Testis (tissue), 3 donors: ENCODE data around the gene PPP1R7. TPM values are rescaled to one million over a fixed set of nuclear protein-coding genes. Genes with fewer than 3 reads are reported as not detected.

Source experiments
- DNase-seq: peaks from one replicate; pipeline ENCODE4 v3.0.0-alpha.2; 2019
- H3K27ac ChIP-seq, 2 donors: fragments of 200-600 bp; sonication (generic); one replicate each; pipeline ENCODE4 v1.5.1; 2019
- H3K27me3 ChIP-seq: fragments of 200-600 bp; sonication (generic); one replicate; pipeline ENCODE4 v1.5.1; 2019
- H3K36me3 ChIP-seq: fragments of 200-600 bp; sonication (generic); one replicate; pipeline ENCODE4 v1.5.1; 2017; ENCODE audit warnings: low read depth; ENCODE audit errors: missing control alignments
- H3K4me1 ChIP-seq: fragments of 200-600 bp; sonication (generic); one replicate; pipeline ENCODE4 v1.5.1; 2019
- H3K4me3 ChIP-seq, 2 donors: fragments of 200-600 bp; sonication (generic); one replicate each; pipeline ENCODE4 v1.5.1; 2017 to 2019
- H3K9me3 ChIP-seq: fragments of 200-600 bp; sonication (generic); one replicate; pipeline ENCODE4 v1.5.1; 2017
- POLR2A ChIP-seq: fragments of 450-650 bp; IDR thresholded peaks from one replicate; pipeline ENCODE4 v1.6.1; 2017; ENCODE audit warnings: antibody characterized with exemption, mild to moderate bottlenecking, moderate library complexity
- WGBS, 2 donors: methylation state at CpG; one replicate each; pipeline ENCODE4 v1.1.5; 2018; 5-methylcytosine and 5-hydroxymethylcytosine counted together
- intact Hi-C: fragments of 100-400 bp; cut with DNase I; formaldehyde crosslinking; loops from one replicate; pipeline ENCODE4 v1.15.1; 2023; ENCODE audit warnings: low total_unique reads
- polyA plus RNA-seq: library from polyadenylated mRNA; stranded (reverse); fragments of 350-450 nt; fragmentation: Illumina TruSeq; extraction: RNeasy Lipid Tissue Mini Kit (QIAGEN cat#74804); gene quantifications from one replicate; pipeline ENCODE4 v1.2.3, GENCODE V29; 2014; ENCODE audit warnings: low read depth, low replicate concordance; ENCODE audit not compliant: insufficient read depth
- total RNA-seq, 2 donors: library from RNA; depleted of rRNA; stranded (reverse); fragments of >200 nt; gene quantifications; one replicate each; pipeline ENCODE4 v1.2.3, GENCODE V29; 2016
- TF ChIP-seq, protein P1 (sequence below), 3 experiments: fragments of 450-650 bp in 2 of 3; fragments of 200-600 bp in 1 of 3; sonication (generic) in 1 of 3; IDR thresholded peaks; one replicate each; pipeline ENCODE4 v1.5.1; 2016 to 2019; ENCODE audit warnings: antibody characterized with exemption in 3 of 3, mild to moderate bottlenecking in 2 of 3, moderate library complexity in 1 of 3

Gene PPP1R7
- total and polyA plus RNA-seq, 3 donors from 2014 or later: 100 to 358 (median 139) TPM

DNA sequence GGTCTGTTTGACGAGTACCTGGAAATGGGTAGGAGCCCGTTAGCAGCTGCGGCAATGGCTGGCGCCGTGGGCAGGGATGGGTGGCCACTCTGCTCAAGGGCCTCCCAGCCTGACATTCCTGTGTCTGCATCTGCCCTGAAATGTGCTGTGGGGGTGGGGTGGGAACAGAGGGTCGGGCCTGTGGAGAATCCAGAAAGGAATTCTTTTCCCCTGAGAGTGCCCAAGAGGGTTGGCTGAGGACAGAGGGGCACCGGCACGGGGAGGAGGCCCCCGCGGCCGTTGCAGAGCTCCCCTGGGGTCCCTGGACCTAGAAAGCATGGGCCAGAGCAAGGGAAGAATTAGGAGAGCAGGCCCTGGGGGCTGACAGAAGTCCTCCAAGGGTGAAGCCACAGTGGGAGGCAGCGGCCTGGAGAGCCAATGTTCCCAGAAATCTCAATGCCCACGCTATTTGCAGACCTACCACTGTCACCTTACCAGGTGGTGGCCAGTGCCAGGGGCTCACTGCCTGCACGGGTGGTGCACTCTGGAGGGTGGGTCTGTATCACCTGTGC, 66.0 kb downstream of the PPP1R7 start:
- Histone ChIP-seq H3K27me3 (no peaks in the 10 kb centered on the region), H3K4me3 (no peak overlapping the region), H3K27ac (no peak overlapping the region), H3K4me1 (peaks cover 7% of the 10 kb centered on the region), H3K9me3 (no peaks in the 10 kb centered on the region), H3K36me3 (no peaks in the 10 kb centered on the region)
- WGBS, 2 donors: 72 to 81% methylated on average over 12 to 14 of the region's 14 CpGs
- no peak for TF ChIP-seq POLR2A
- TF ChIP-seq, protein P1, sequence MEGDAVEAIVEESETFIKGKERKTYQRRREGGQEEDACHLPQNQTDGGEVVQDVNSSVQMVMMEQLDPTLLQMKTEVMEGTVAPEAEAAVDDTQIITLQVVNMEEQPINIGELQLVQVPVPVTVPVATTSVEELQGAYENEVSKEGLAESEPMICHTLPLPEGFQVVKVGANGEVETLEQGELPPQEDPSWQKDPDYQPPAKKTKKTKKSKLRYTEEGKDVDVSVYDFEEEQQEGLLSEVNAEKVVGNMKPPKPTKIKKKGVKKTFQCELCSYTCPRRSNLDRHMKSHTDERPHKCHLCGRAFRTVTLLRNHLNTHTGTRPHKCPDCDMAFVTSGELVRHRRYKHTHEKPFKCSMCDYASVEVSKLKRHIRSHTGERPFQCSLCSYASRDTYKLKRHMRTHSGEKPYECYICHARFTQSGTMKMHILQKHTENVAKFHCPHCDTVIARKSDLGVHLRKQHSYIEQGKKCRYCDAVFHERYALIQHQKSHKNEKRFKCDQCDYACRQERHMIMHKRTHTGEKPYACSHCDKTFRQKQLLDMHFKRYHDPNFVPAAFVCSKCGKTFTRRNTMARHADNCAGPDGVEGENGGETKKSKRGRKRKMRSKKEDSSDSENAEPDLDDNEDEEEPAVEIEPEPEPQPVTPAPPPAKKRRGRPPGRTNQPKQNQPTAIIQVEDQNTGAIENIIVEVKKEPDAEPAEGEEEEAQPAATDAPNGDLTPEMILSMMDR (IDR thresholded peaks at IDR 0.05): no peak
- no peak for DNase-seq
- intact Hi-C loops: no loop called here

DNA sequence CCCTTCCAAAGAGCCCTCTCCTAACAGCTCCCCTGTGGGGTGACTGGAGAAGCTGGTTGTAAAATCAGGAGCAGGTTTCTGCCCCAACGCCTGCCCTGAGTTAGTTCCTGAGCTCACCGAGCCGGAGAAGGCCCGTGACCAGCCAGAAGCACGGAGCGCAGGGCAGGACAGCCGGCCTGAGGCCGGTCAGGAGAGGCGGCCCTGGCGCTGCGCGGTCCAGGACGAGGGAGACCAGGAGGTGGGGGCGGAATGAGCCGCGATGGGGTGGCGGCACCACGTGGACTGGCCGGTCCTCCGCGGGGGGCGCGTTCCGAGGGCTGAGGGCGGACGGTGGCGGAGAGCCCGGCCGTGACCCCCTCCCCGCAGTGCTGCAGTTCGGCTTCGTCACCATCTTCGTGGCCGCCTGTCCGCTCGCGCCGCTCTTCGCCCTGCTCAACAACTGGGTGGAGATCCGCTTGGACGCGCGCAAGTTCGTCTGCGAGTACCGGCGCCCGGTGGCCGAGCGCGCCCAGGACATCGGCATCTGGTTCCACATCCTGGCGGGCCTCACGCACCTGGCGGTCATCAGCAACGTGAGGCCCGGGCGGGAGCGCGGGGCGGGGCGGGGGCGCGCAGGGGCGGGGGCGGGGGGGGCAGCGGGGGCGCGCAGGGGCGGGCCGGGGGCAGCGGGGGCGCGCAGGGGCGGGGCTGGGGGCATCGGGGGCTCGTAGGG, 67.2 kb downstream of the PPP1R7 start:
- intact Hi-C loops: no loop called here
- Histone ChIP-seq H3K27me3 (no peaks in the 10 kb centered on the region), H3K36me3 (no peaks in the 10 kb centered on the region), H3K4me1 (peaks cover 7% of the 10 kb centered on the region), H3K9me3 (no peaks in the 10 kb centered on the region), H3K4me3 (peak overlapping the region; percentile 45 to 57), H3K27ac (peak overlapping the region; percentile 92 to 93)
- 0 to 1% methylated on average over 12 to 56 of the region's 77 CpGs for WGBS, 2 donors
- peak; percentile 76 for DNase-seq
- TF ChIP-seq, protein P1 (IDR thresholded peaks at IDR 0.05): no peak
- TF ChIP-seq POLR2A: no peak

DNA sequence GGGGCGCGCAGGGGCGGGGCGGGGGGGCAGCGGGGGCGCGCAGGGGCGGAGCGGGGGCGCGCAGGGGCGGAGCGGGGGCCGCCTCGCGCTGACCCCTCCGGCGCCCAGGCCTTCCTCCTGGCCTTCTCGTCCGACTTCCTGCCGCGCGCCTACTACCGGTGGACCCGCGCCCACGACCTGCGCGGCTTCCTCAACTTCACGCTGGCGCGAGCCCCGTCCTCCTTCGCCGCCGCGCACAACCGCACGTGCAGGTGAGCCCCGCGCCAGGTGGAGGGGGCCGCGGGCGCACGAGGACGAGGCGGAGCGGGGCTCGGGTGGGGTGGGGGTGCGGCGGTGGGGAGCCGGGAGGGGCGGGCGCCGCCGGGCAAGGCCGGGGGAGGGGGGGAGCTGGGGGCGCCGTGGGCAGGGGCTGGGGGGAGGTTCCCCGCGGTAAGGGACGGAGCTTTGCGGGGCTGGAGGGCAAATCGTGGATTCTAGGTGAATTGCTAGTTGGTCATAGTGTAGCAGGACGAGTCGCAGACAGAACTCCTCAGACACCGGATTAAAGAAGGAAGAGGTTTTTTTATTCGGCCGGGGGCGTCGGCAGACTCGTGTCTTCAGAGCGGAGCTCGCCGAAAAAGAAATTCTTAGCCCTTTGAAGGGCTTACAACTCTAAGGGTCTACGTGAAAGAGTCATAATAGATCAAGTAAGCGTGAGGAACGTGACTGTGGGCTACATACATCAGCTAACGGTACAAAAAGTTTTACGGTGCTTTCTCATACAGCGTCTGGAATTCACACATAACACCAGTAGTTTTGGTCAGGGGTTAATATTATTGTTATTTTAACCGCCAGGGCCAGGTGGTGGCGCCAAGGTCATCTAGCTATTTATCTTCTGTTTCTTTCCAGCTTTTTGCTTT, 68.1 kb downstream of the PPP1R7 start:
- peak; percentile 46 for DNase-seq
- Histone ChIP-seq H3K9me3 (no peaks in the 10 kb centered on the region), H3K36me3 (no peaks in the 10 kb centered on the region), H3K27ac (peak overlapping the region in 1 of 2 donors; percentile 88), H3K4me1 (peaks cover 7% of the 10 kb centered on the region), H3K4me3 (peak overlapping the region; percentile 50 to 59), H3K27me3 (no peaks in the 10 kb centered on the region)
- intact Hi-C loops: no loop called here
- TF ChIP-seq, protein P1 (IDR thresholded peaks at IDR 0.05): no peak
- no peak for TF ChIP-seq POLR2A
- WGBS, 2 donors: 4 to 6% methylated on average over 19 to 45 of the region's 83 CpGs

DNA sequence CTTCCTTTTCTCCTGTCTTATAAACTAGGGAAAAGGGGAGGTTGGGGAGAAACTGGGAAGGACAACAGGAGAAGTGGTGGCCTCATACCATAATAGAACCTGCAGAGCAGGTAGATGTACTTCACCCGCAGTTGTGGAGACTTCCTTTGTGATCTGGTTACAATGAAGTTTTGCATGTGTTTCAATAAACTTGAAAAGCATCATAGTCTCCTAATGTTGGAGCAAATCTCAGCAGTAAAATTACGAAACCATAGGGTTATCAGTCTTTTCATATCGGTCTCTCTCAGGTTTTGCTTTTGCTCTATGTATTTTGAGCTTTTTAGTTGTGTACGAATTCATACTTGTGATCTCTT, 68.7 kb downstream of the PPP1R7 start:
- no peak for DNase-seq
- Histone ChIP-seq H3K27me3 (no peaks in the 10 kb centered on the region), H3K27ac (peak overlapping the region in 1 of 2 donors; percentile 88), H3K4me3 (no peak overlapping the region), H3K9me3 (no peaks in the 10 kb centered on the region), H3K4me1 (peaks cover 11% of the 10 kb centered on the region), H3K36me3 (no peaks in the 10 kb centered on the region)
- WGBS, 2 donors: 44 to 54% methylated on average over 4 of the region's 4 CpGs
- intact Hi-C loops: no loop called here
- TF ChIP-seq, protein P1 (IDR thresholded peaks at IDR 0.05): no peak
- TF ChIP-seq POLR2A: no peak
